Activated CD8-positive, alpha-beta memory T cell treated with anti-CD3 and anti-CD28 coated beads, Interleukin-2, amount 10 ng/mL, durations not matched to agents 7 days and 5 days (primary cell): Measurements from ENCODE around the gene KRTAP20-1. TPM values are rescaled to one million over a fixed set of nuclear protein-coding genes. Genes with fewer than 3 reads are reported as not detected.

Experiments used
- ATAC-seq: fragments of 150-1000 bp; cut with Tn5 transposase; one replicate; pipeline ENCODE4 v1.10.0; 2021; ENCODE audit warnings: moderate library complexity
- CTCF ChIA-PET: fragments of 350-600 bp; sonication (Branson Sonifier 250); formaldehyde crosslinking; loops from one replicate; lab custom pipeline; 2021; ENCODE audit warnings: antibody characterized with exemption; lab: Charles Lee
- DNase-seq: peaks from one replicate; pipeline ENCODE4 v3.0.0-alpha.2; 2020
- H3K27ac Mint-ChIP-seq: one replicate; pipeline ENCODE4 v1.8.0; 2021; ENCODE audit warnings: mild to moderate bottlenecking, mixed read lengths
- H3K27me3 Mint-ChIP-seq: one replicate; pipeline ENCODE4 v1.8.0; 2021; ENCODE audit warnings: mixed read lengths
- H3K36me3 Mint-ChIP-seq: one replicate; pipeline ENCODE4 v1.8.0; 2021; ENCODE audit warnings: mild to moderate bottlenecking, mixed read lengths
- H3K4me1 Mint-ChIP-seq: one replicate; pipeline ENCODE4 v1.8.0; 2021; ENCODE audit warnings: mixed read lengths
- H3K4me3 Mint-ChIP-seq: one replicate; pipeline ENCODE4 v1.8.0; 2021; ENCODE audit warnings: mild to moderate bottlenecking, moderate library complexity, mixed read lengths
- H3K9me3 Mint-ChIP-seq: one replicate; pipeline ENCODE4 v1.8.0; 2022; ENCODE audit warnings: low read depth, mixed read lengths
- total RNA-seq, 2 experiments: library from RNA; stranded (reverse); gene quantifications; one replicate each; pipeline ENCODE4 v1.2.3, GENCODE V29; 2021

The KRTAP20-1 gene
- total RNA-seq, 2 experiments from 2014 or later = not detected

- Mint-ChIP-seq H3K27ac (no peak overlapping the region), H3K4me1 (no peaks in the 10 kb centered on the region), H3K27me3 (no peaks in the 10 kb centered on the region), H3K9me3 (peaks cover 7% of the 10 kb centered on the region), H3K4me3 (no peak overlapping the region), H3K36me3 (no peaks in the 10 kb centered on the region)
- ATAC-seq (no peak), DNase-seq (no peak)
- CTCF ChIA-PET = no interaction called here
Observed at GRCh38 chr21:30620080-30620479, 3.9 kb downstream of the KRTAP20-1 start.

- H3K4me3 Mint-ChIP-seq = no peak within 1 kb of the TSS
- H3K27ac Mint-ChIP-seq = no peak within 1 kb of the TSS
- peaks cover 7% of the 10 kb centered on the region for H3K9me3 Mint-ChIP-seq
- ATAC-seq (no peak), DNase-seq (no peak)
- CTCF ChIA-PET = no interaction called here
- H3K36me3 Mint-ChIP-seq = no peaks in the 10 kb centered on the region
- H3K4me1 Mint-ChIP-seq = no peaks in the 10 kb centered on the region
- no peaks in the 10 kb centered on the region for H3K27me3 Mint-ChIP-seq
Observed at GRCh38 chr21:30620522-30620921, 4.3 kb downstream of the KRTAP20-1 start, which contains the start of gene KRTAP20-4. KRTAP20-4 (plus strand) TSS chr21:30620627.

GRCh38 chr21:30623362-30623761 lies 7.1 kb downstream of the KRTAP20-1 start:
- H3K27me3 Mint-ChIP-seq = no peaks in the 10 kb centered on the region
- ATAC-seq (no peak), DNase-seq (no peak)
- peaks cover 5% of the 10 kb centered on the region for H3K9me3 Mint-ChIP-seq
- H3K27ac Mint-ChIP-seq = no peak overlapping the region
- H3K36me3 Mint-ChIP-seq = no peaks in the 10 kb centered on the region
- CTCF ChIA-PET = no interaction called here
- no peak overlapping the region for H3K4me3 Mint-ChIP-seq
- no peaks in the 10 kb centered on the region for H3K4me1 Mint-ChIP-seq

- no peak for ATAC-seq
- CTCF ChIA-PET = no interaction called here
- H3K4me3 Mint-ChIP-seq = no peak overlapping the region
Observed at GRCh38 chr21:30625449-30626165, 9.4 kb downstream of the KRTAP20-1 start.

GRCh38 chr21:30628109-30628508 lies 11.9 kb downstream of the KRTAP20-1 start:
- Mint-ChIP-seq H3K4me3 (no peak overlapping the region), H3K36me3 (no peaks in the 10 kb centered on the region), H3K9me3 (peaks cover 5% of the 10 kb centered on the region), H3K27ac (no peak overlapping the region), H3K4me1 (no peaks in the 10 kb centered on the region), H3K27me3 (no peaks in the 10 kb centered on the region)
- DNase-seq = no peak
- no peak for ATAC-seq
- CTCF ChIA-PET = no interaction called here

More at GRCh38 chr21:30625449-30626165, 9.4 kb downstream of the KRTAP20-1 start:
- DNase-seq = no peak
- no peaks in the 10 kb centered on the region for H3K27me3 Mint-ChIP-seq
- no peaks in the 10 kb centered on the region for H3K4me1 Mint-ChIP-seq
- H3K27ac Mint-ChIP-seq = no peak overlapping the region
- no peaks in the 10 kb centered on the region for H3K36me3 Mint-ChIP-seq
- peaks cover 5% of the 10 kb centered on the region for H3K9me3 Mint-ChIP-seq

- Mint-ChIP-seq H3K27me3 (no peaks in the 10 kb centered on the region), H3K4me3 (no peak overlapping the region), H3K27ac (no peak overlapping the region), H3K9me3 (no peaks in the 10 kb centered on the region), H3K36me3 (no peaks in the 10 kb centered on the region), H3K4me1 (no peaks in the 10 kb centered on the region)
- ATAC-seq (no peak), DNase-seq (no peak)
- CTCF ChIA-PET = no interaction called here
Observed at GRCh38 chr21:30629200-30629599, 13.0 kb downstream of the KRTAP20-1 start.

DNA sequence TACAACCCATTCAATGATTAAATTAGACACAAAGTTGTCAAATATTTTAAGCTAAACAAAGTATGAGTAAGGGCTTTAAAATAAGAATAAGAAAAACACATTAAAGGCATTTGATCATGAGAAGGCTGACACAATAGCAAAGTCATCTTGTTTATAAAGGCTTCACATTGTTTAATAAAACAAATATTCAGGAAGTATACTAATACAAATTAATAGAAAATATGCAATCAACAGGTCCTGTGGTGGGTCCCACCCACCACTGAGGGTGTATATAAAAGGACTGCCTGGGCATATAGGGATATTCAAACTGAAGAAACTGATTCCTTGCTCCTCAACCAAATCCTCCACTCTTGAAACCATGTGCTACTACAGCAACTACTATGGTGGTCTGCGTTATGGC lies 18.7 kb downstream of the KRTAP20-1 start, which contains the start of gene KRTAP20-2:
Gene KRTAP20-2 (plus strand): TSS at position 301 of the 400 bp plus-strand sequence. CDS start 58 bp downstream, at position 359.
- no peaks in the 10 kb centered on the region for H3K36me3 Mint-ChIP-seq
- no peaks in the 10 kb centered on the region for H3K9me3 Mint-ChIP-seq
- no peak for DNase-seq
- H3K27me3 Mint-ChIP-seq = no peaks in the 10 kb centered on the region
- ATAC-seq = no peak
- H3K27ac Mint-ChIP-seq = no peak within 1 kb of the TSS
- CTCF ChIA-PET = no interaction called here
- H3K4me1 Mint-ChIP-seq = no peaks in the 10 kb centered on the region
- no peak within 1 kb of the TSS for H3K4me3 Mint-ChIP-seq

- DNase-seq (no peak), ATAC-seq (no peak)
- Mint-ChIP-seq H3K4me1 (no peaks in the 10 kb centered on the region), H3K27ac (no peak overlapping the region), H3K27me3 (no peaks in the 10 kb centered on the region), H3K4me3 (no peak overlapping the region), H3K36me3 (no peaks in the 10 kb centered on the region), H3K9me3 (peaks cover 2% of the 10 kb centered on the region)
- CTCF ChIA-PET = no interaction called here
Observed at GRCh38 chr21:30638686-30639085, 22.5 kb downstream of the KRTAP20-1 start.

GRCh38 chr21:30642564-30642963 lies 26.3 kb downstream of the KRTAP20-1 start, which contains the start of gene KRTAP20-3:
KRTAP20-3 (plus strand) TSS chr21:30642864.
- ATAC-seq = no peak
- H3K27me3 Mint-ChIP-seq = no peaks in the 10 kb centered on the region
- peaks cover 2% of the 10 kb centered on the region for H3K9me3 Mint-ChIP-seq
- no peak for DNase-seq
- no peaks in the 10 kb centered on the region for H3K4me1 Mint-ChIP-seq
- CTCF ChIA-PET = no interaction called here
- no peaks in the 10 kb centered on the region for H3K36me3 Mint-ChIP-seq
- H3K27ac Mint-ChIP-seq = no peak within 1 kb of the TSS
- no peak within 1 kb of the TSS for H3K4me3 Mint-ChIP-seq

GRCh38 chr21:30646904-30647414 lies 30.7 kb downstream of the KRTAP20-1 start:
- H3K27me3 Mint-ChIP-seq = no peaks in the 10 kb centered on the region
- H3K4me3 Mint-ChIP-seq = no peak overlapping the region
- no peak for ATAC-seq
- H3K4me1 Mint-ChIP-seq = no peaks in the 10 kb centered on the region
- no peak for DNase-seq
- no peaks in the 10 kb centered on the region for H3K36me3 Mint-ChIP-seq
- H3K9me3 Mint-ChIP-seq = peaks cover 1% of the 10 kb centered on the region
- no peak overlapping the region for H3K27ac Mint-ChIP-seq
- CTCF ChIA-PET = no interaction called here

- H3K27ac Mint-ChIP-seq = no peak overlapping the region
- no peaks in the 10 kb centered on the region for H3K4me1 Mint-ChIP-seq
- no peak for DNase-seq
- H3K27me3 Mint-ChIP-seq = no peaks in the 10 kb centered on the region
- H3K36me3 Mint-ChIP-seq = no peaks in the 10 kb centered on the region
- CTCF ChIA-PET = no interaction called here
- H3K4me3 Mint-ChIP-seq = no peak overlapping the region
- H3K9me3 Mint-ChIP-seq = peaks cover 1% of the 10 kb centered on the region
- no peak for ATAC-seq
Observed at GRCh38 chr21:30652891-30653290, 36.7 kb downstream of the KRTAP20-1 start.

Other genes with a start within 250 kb of the KRTAP20-1 start
- gene KRTAP13-2, start 244.2 kb upstream of the KRTAP20-1 start, total RNA-seq = not detected
- not detected for gene KRTAP13-1, start 220.4 kb upstream of the KRTAP20-1 start, total RNA-seq
- gene KRTAP13-3, start 190.5 kb upstream of the KRTAP20-1 start, total RNA-seq = not detected
- not detected for gene KRTAP13-4, start 186.2 kb upstream of the KRTAP20-1 start, total RNA-seq
- gene KRTAP15-1, start 176.2 kb upstream of the KRTAP20-1 start, total RNA-seq = not detected
- not detected for gene KRTAP19-1, start 136.1 kb upstream of the KRTAP20-1 start, total RNA-seq
- gene KRTAP19-2, start 129.0 kb upstream of the KRTAP20-1 start, total RNA-seq = not detected
- gene KRTAP19-3, start 124.4 kb upstream of the KRTAP20-1 start, total RNA-seq = not detected
- gene KRTAP19-4, start 119.3 kb upstream of the KRTAP20-1 start, total RNA-seq = not detected
- not detected for gene KRTAP19-5, start 114.3 kb upstream of the KRTAP20-1 start, total RNA-seq
- not detected for gene KRTAP19-6, start 74.6 kb upstream of the KRTAP20-1 start, total RNA-seq
- not detected for gene KRTAP19-7, start 55.1 kb upstream of the KRTAP20-1 start, total RNA-seq
- not detected for gene KRTAP22-2, start 26.0 kb upstream of the KRTAP20-1 start, total RNA-seq
- gene KRTAP6-3, start 24.0 kb upstream of the KRTAP20-1 start, total RNA-seq = not detected
- gene KRTAP6-2, start 17.5 kb upstream of the KRTAP20-1 start, total RNA-seq = not detected
- gene KRTAP22-1, start 15.3 kb upstream of the KRTAP20-1 start, total RNA-seq = not detected
- gene KRTAP6-1, start 2.5 kb upstream of the KRTAP20-1 start, total RNA-seq = not detected
- gene KRTAP20-4, start 4.2 kb downstream of the KRTAP20-1 start, total RNA-seq = not detected
- gene KRTAP20-2, start 18.8 kb downstream of the KRTAP20-1 start, total RNA-seq = not detected
- not detected for gene KRTAP20-3, start 26.4 kb downstream of the KRTAP20-1 start, total RNA-seq
- not detected for gene KRTAP21-3, start 102.4 kb downstream of the KRTAP20-1 start, total RNA-seq
- not detected for gene KRTAP21-2, start 130.8 kb downstream of the KRTAP20-1 start, total RNA-seq
- gene KRTAP21-1, start 139.0 kb downstream of the KRTAP20-1 start, total RNA-seq = not detected
- not detected for gene KRTAP8-1, start 196.8 kb downstream of the KRTAP20-1 start, total RNA-seq
- gene KRTAP7-1, start 213.3 kb downstream of the KRTAP20-1 start, total RNA-seq = not detected